Gastrocnemius medialis (tissue), 4 donors: ENCODE data around the gene MPV17. TPM values are rescaled to one million over a fixed set of nuclear protein-coding genes. Genes with fewer than 3 reads are reported as not detected.

Experiments used
- ATAC-seq, 2 donors: fragments of 150-250 bp; one replicate each; pipeline ENCODE4 v1.9.1; 2016
- DNase-seq, 2 donors: peaks; one replicate each; pipeline ENCODE4 v3.0.0-alpha.2; 2019
- H3K27ac ChIP-seq, 4 donors: fragments of 200-600 bp; sonication (generic); 1 replicate in 1 of 4; 2 replicates in 3 of 4; pipeline ENCODE4 v1.5.1; 2016 to 2018; ENCODE audit warnings: mild to moderate bottlenecking in 2 of 4, moderate library complexity in 1 of 4
- H3K27me3 ChIP-seq, 3 donors: fragments of 200-600 bp; sonication (generic) in 2 of 3; 1 replicate in 1 of 3; 2 replicates in 2 of 3; pipeline versions ENCODE4 v1.5.1 to v1.6.0; 2016 to 2019; ENCODE audit warnings: mild to moderate bottlenecking in 1 of 3, moderate library complexity in 1 of 3
- H3K36me3 ChIP-seq, 2 donors: fragments of 200-600 bp; sonication (generic) in 1 of 2; one replicate each; pipeline ENCODE4 v1.5.1; 2017 to 2018
- H3K4me1 ChIP-seq, 2 donors: fragments of 200-600 bp; sonication (generic) in 1 of 2; one replicate each; pipeline ENCODE4 v1.5.1; 2016 to 2017; ENCODE audit warnings: mild to moderate bottlenecking in 2 of 2
- H3K4me3 ChIP-seq, 4 donors: fragments of 200-600 bp; sonication (generic) in 3 of 4; 1 replicate in 1 of 4; 2 replicates in 3 of 4; pipeline ENCODE4 v1.5.1; 2016 to 2019; ENCODE audit warnings: mild to moderate bottlenecking in 2 of 4
- H3K9me3 ChIP-seq, 3 donors: fragments of 200-600 bp; sonication (generic) in 2 of 3; 1 replicate in 1 of 3; 2 replicates in 2 of 3; pipeline ENCODE4 v1.5.1; 2016 to 2019
- CTCF ChIP-seq, 5 experiments: fragments of 450-650 bp in 3 of 5; fragments of 200-600 bp in 2 of 5; sonication (generic) in 2 of 5; IDR thresholded peaks in 4 of 5; conservative IDR thresholded peaks in 1 of 5; 1 replicate in 4 of 5; 2 replicates in 1 of 5; pipeline ENCODE4 v1.5.1; 2016 to 2019; ENCODE audit warnings: antibody characterized with exemption in 5 of 5, mild to moderate bottlenecking in 3 of 5, moderate library complexity in 3 of 5
- POLR2A ChIP-seq, 2 donors: fragments of 450-650 bp; IDR thresholded peaks; one replicate each; pipeline ENCODE4 v1.6.1; 2017; ENCODE audit warnings: antibody characterized with exemption in 2 of 2, mild to moderate bottlenecking in 2 of 2, moderate library complexity in 2 of 2
- in situ Hi-C, 4 donors: fragments of 200-750 bp; cut with MboI; loops; one replicate each; pipeline versions ENCODE4 v1.15.0 to v1.8.0; 2017; ENCODE audit warnings: low sequenced_read_pairs in 4 of 4
- intact Hi-C: fragments of 100-400 bp; cut with DNase I; formaldehyde crosslinking; loops from one replicate; pipeline ENCODE4 v1.15.1; 2023; ENCODE audit warnings: low total_unique reads
- total RNA-seq, 4 donors: library from RNA; depleted of rRNA; stranded (reverse); fragments of >200 nt; gene quantifications; one replicate each; pipeline versions ENCODE4 v1.1.0 to v1.2.3, GENCODE V29; 2016

MPV17 gene
- total RNA-seq, 4 donors from 2014 or later = 9.9 to 16.0 (median 11.5) TPM

GRCh38 chr2:27281855-27282559 is 40.9 kb downstream of the MPV17 start, which contains the start of gene TRIM54:
Gene TRIM54, plus strand, starts transcription at chr2:27282429. Its CDS starts 303 bp downstream, at chr2:27282732.
- H3K27ac ChIP-seq = peak within 1 kb of the TSS; percentile 88 to 99 (median 98)
- in situ Hi-C loops = loop anchor here in 3 of 4 donors (10.0 to 25.0 kb wide), 3 partner anchors 187 to 320 kb away; partner anchors contain the start of gene MAPRE3 (in 2 of the 3)

GRCh38 chr2:27281442-27281841 is 41.5 kb downstream of the MPV17 start:
- DNase-seq (peak; percentile 84 to 92), ATAC-seq (peak; percentile 66 to 72)
- no peaks in the 10 kb centered on the region for H3K36me3 ChIP-seq
- no peaks in the 10 kb centered on the region for H3K27me3 ChIP-seq
- peak overlapping the region; percentile 88 to 99 (median 98) for H3K27ac ChIP-seq
- H3K4me3 ChIP-seq = peak overlapping the region; percentile 21 to 84 (median 49)
- intact Hi-C loops = loop anchor here (5.0 kb wide), 3 partner anchors 69 to 309 kb away; partner anchors contain the start of genes ABHD1, ATRAID, MAPRE3 and SLC5A6
- TF ChIP-seq POLR2A (IDR thresholded peaks at IDR 0.05) (peak in 1 of 2 donors; percentile 49), CTCF (IDR thresholded peaks at IDR 0.05 in 4 of 5, conservative IDR thresholded peaks at IDR 0.05 in 1 of 5) (no peak)
- H3K4me1 ChIP-seq = peaks cover 24 to 26% of the 10 kb centered on the region in 2 donors
- in situ Hi-C loops = loop anchor here in 3 of 4 donors (10.0 to 25.0 kb wide), 3 partner anchors 187 to 319 kb away; partner anchors contain the start of gene MAPRE3 (in 2 of the 3)
- no peaks in the 10 kb centered on the region for H3K9me3 ChIP-seq

More at GRCh38 chr2:27281855-27282559, 40.9 kb downstream of the MPV17 start, which contains the start of gene TRIM54:
- peaks cover 0 to 4% of the 10 kb centered on the region in 2 donors for H3K36me3 ChIP-seq
- peak within 1 kb of the TSS; percentile 59 to 84 (median 75) for H3K4me3 ChIP-seq
- peaks cover 29 to 30% of the 10 kb centered on the region in 2 donors for H3K4me1 ChIP-seq
- ATAC-seq = peak; percentile 75 to 77
- H3K9me3 ChIP-seq = no peaks in the 10 kb centered on the region
- peak; percentile 89 to 94 for TF ChIP-seq POLR2A (IDR thresholded peaks at IDR 0.05)
- TF ChIP-seq CTCF (IDR thresholded peaks at IDR 0.05 in 4 of 5, conservative IDR thresholded peaks at IDR 0.05 in 1 of 5) = peak in 1 of 5 experiments; percentile 23
- DNase-seq = peak; percentile 89 to 96
- intact Hi-C loops = loop anchor here (2.0 to 5.0 kb wide), 4 partner anchors 39 to 310 kb away; partner anchors contain the start of genes ABHD1, ATRAID, MAPRE3 and SLC5A6
- H3K27me3 ChIP-seq = no peaks in the 10 kb centered on the region

GRCh38 chr2:27280826-27281225 is 42.1 kb downstream of the MPV17 start:
- peak; percentile 9 to 10 for ATAC-seq
- Histone ChIP-seq H3K4me3 (peak overlapping the region in 3 of 4 donors; percentile 21 to 72 (median 26)), H3K27me3 (no peaks in the 10 kb centered on the region), H3K27ac (peak overlapping the region; percentile 88 to 99 (median 98)), H3K4me1 (peaks cover 18 to 21% of the 10 kb centered on the region in 2 donors), H3K36me3 (no peaks in the 10 kb centered on the region), H3K9me3 (no peaks in the 10 kb centered on the region)
- in situ Hi-C loops = loop anchor here in 3 of 4 donors (10.0 to 25.0 kb wide), 3 partner anchors 186 to 319 kb away; partner anchors contain the start of gene MAPRE3 (in 2 of the 3)
- TF ChIP-seq POLR2A (IDR thresholded peaks at IDR 0.05) = no peak
- no peak for TF ChIP-seq CTCF (IDR thresholded peaks at IDR 0.05 in 4 of 5, conservative IDR thresholded peaks at IDR 0.05 in 1 of 5)
- intact Hi-C loops = loop anchor here (1.0 to 5.0 kb wide), 6 partner anchors 16 to 309 kb away; partner anchors contain the start of genes ABHD1, ATRAID, MAPRE3 and SLC5A6
- peak in 1 of 2 donors; percentile 48 for DNase-seq

- no peak for ATAC-seq
- no peak overlapping the region for H3K27ac ChIP-seq
- TF ChIP-seq CTCF (IDR thresholded peaks at IDR 0.05 in 4 of 5, conservative IDR thresholded peaks at IDR 0.05 in 1 of 5) = no peak
- no peak for TF ChIP-seq POLR2A (IDR thresholded peaks at IDR 0.05)
- no peak for DNase-seq
- no peaks in the 10 kb centered on the region for H3K36me3 ChIP-seq
- intact Hi-C loops (loop anchor here (5.0 kb wide), 1 partner anchor 316 kb away; no protein-coding TSS in a partner anchor), in situ Hi-C loops (loop anchor here in 2 of 4 donors (10.0 to 25.0 kb wide), 2 partner anchors 173 to 316 kb away; partner anchors contain the start of gene MAPRE3 (in 2 of the 2))
- no peaks in the 10 kb centered on the region for H3K27me3 ChIP-seq
- H3K9me3 ChIP-seq = no peaks in the 10 kb centered on the region
- no peak overlapping the region for H3K4me3 ChIP-seq
- H3K4me1 ChIP-seq = peaks cover 18 to 21% of the 10 kb centered on the region in 2 donors
Measured at GRCh38 chr2:27278010-27278409, 44.9 kb downstream of the MPV17 start.
